Endothelial cell of umbilical vein (primary cell): Measurements from ENCODE around the gene PATL1. TPM values are rescaled to one million over a fixed set of nuclear protein-coding genes. Genes with fewer than 3 reads are reported as not detected.

Experiments used
- BruUV-seq: library from RNA; stranded (reverse); fragments of 400-500 nt; replicated peaks from 2 replicates; lab custom pipeline; 2021; lab: Mats Ljungman, UMichigan
- CTCF ChIA-PET: fragments of 300-600, 350-600 bp; sonication (Branson Sonifier 250); formaldehyde crosslinking; loops from one replicate; lab custom pipeline; 2021; ENCODE audit warnings: antibody characterized with exemption, inconsistent platforms; lab: Charles Lee
- POLR2A ChIA-PET: fragments of 300-600, 350-600 bp; sonication (Branson Sonifier 250); formaldehyde crosslinking; loops from one replicate; lab custom pipeline; 2021; ENCODE audit warnings: antibody characterized with exemption, inconsistent platforms; lab: Charles Lee
- DNase-seq: peaks from one replicate; pipeline ENCODE4 v3.0.0-alpha.2; 2011; ENCODE audit warnings: low read depth, low spot score
- FAIRE-seq: peaks from 2 replicates; lab custom pipeline; 2011; peaks lifted over from hg19 to GRCh38; lab: Jason Lieb, UNC
- H2AFZ ChIP-seq: 2 replicates; pipeline ENCODE4 v1.6.0; 2012; ENCODE audit warnings: low read depth, low read length, control low read depth, inconsistent platforms
- H3K27ac ChIP-seq: 2 replicates; pipeline ENCODE4 v1.5.1; 2011; ENCODE audit warnings: low read depth, mild to moderate bottlenecking, control low read depth, low read length, moderate library complexity; ENCODE audit not compliant: insufficient read depth
- H3K27me3 ChIP-seq, 2 experiments: 2 replicates each; pipeline versions ENCODE4 v1.6.0 to v1.6.1; 2011; ENCODE audit warnings: low read length in 2 of 2, mixed read lengths in 1 of 2; ENCODE audit not compliant: control insufficient read depth in 2 of 2, insufficient read depth in 2 of 2
- H3K36me3 ChIP-seq, 2 experiments: 2 replicates in 1 of 2; 3 replicates in 1 of 2; pipeline ENCODE4 v1.5.1; 2011; ENCODE audit warnings: low read length in 2 of 2, mild to moderate bottlenecking in 1 of 2, moderate library complexity in 1 of 2; ENCODE audit not compliant: control insufficient read depth in 2 of 2, insufficient read depth in 2 of 2; ENCODE audit errors: extremely low read depth in 1 of 2
- H3K4me1 ChIP-seq: 3 replicates; pipeline ENCODE4 v1.5.1; 2011; ENCODE audit warnings: mild to moderate bottlenecking, low read length; ENCODE audit not compliant: control insufficient read depth, insufficient read depth; ENCODE audit errors: extremely low read depth
- H3K4me2 ChIP-seq: 2 replicates; pipeline ENCODE4 v1.6.1; 2011; ENCODE audit warnings: low read length, control low read depth, mixed read lengths; ENCODE audit not compliant: insufficient read depth
- H3K4me3 ChIP-seq, 3 experiments: fragments of 200-600 bp in 1 of 3; sonication (generic), shearing (Covaris generic) in 1 of 3; replicated peaks in 1 of 3; 2 replicates each; pipeline ENCODE4 v1.5.1; 2011 to 2016; ENCODE audit warnings: control low read depth in 3 of 3, low read length in 3 of 3, mild to moderate bottlenecking in 2 of 3, inconsistent platforms in 1 of 3, low read depth in 1 of 3, moderate library complexity in 1 of 3; ENCODE audit not compliant: insufficient read depth in 1 of 3
- H3K79me2 ChIP-seq: 2 replicates; pipeline ENCODE4 v1.6.0; 2012; ENCODE audit warnings: low read length, inconsistent platforms; ENCODE audit not compliant: control insufficient read depth, insufficient read depth
- H3K9ac ChIP-seq: replicated peaks from 2 replicates; pipeline ENCODE3; 2011; ENCODE audit warnings: low read length, control low read depth; ENCODE audit not compliant: insufficient read depth; ENCODE audit errors: extremely low read depth
- H3K9me1 ChIP-seq: replicated peaks from 3 replicates; pipeline ENCODE4 v1.6.0; 2011; ENCODE audit warnings: mild to moderate bottlenecking, low read length; ENCODE audit not compliant: control insufficient read depth, insufficient read depth; ENCODE audit errors: extremely low read depth
- H3K9me3 ChIP-seq: replicated peaks from 2 replicates; pipeline ENCODE4 v1.5.1; 2012; ENCODE audit warnings: low read length, inconsistent platforms; ENCODE audit not compliant: control insufficient read depth, insufficient read depth
- H4K20me1 ChIP-seq: replicated peaks from 2 replicates; pipeline ENCODE3; 2011; ENCODE audit warnings: mild to moderate bottlenecking, low read length; ENCODE audit not compliant: control insufficient read depth, insufficient read depth; ENCODE audit errors: extremely low read depth
- CTCF ChIP-seq, 2 donors: IDR thresholded peaks; 1 replicate in 1 of 2; 2 replicates in 1 of 2; pipeline ENCODE4 v1.5.1; 2011; ENCODE audit warnings: low read length in 2 of 2, mild to moderate bottlenecking in 2 of 2, moderate library complexity in 2 of 2, control low read depth in 1 of 2, inconsistent platforms in 1 of 2, low read depth in 1 of 2; ENCODE audit not compliant: insufficient read depth in 1 of 2; ENCODE audit errors: extremely low read depth in 1 of 2
- EZH2 ChIP-seq: IDR thresholded peaks from 2 replicates; pipeline ENCODE4 v1.6.1; 2012; ENCODE audit warnings: borderline replicate concordance, low read depth, mild to moderate bottlenecking, moderate library complexity, low read length, inconsistent platforms; ENCODE audit not compliant: severe bottlenecking
- FOS ChIP-seq: IDR thresholded peaks from 2 replicates; pipeline ENCODE4 v1.6.1; 2011; ENCODE audit warnings: mild to moderate bottlenecking, low read length, moderate library complexity, borderline replicate concordance; ENCODE audit not compliant: insufficient read depth
- GATA2 ChIP-seq: IDR thresholded peaks from 2 replicates; pipeline ENCODE4 v1.7.0; 2011; ENCODE audit warnings: low read depth, mild to moderate bottlenecking, moderate library complexity, mixed read lengths, low read length; ENCODE audit not compliant: insufficient read length, insufficient read depth
- JUN ChIP-seq: IDR thresholded peaks from 2 replicates; pipeline ENCODE4 v1.6.1; 2011; ENCODE audit warnings: borderline replicate concordance, low read depth; ENCODE audit not compliant: insufficient read length, insufficient read depth
- MAX ChIP-seq: IDR thresholded peaks from 2 replicates; pipeline ENCODE4 v1.6.1; 2011; ENCODE audit not compliant: insufficient read depth, insufficient read length
- MYC ChIP-seq: IDR thresholded peaks from one replicate; pipeline ENCODE4 v1.6.1; 2011; ENCODE audit warnings: mild to moderate bottlenecking, low read depth, low read length
- POLR2A ChIP-seq: IDR thresholded peaks from 2 replicates; pipeline ENCODE4 v1.6.1; 2012; ENCODE audit warnings: low read depth, mild to moderate bottlenecking, control low read depth, low read length
- POLR2AphosphoS5 ChIP-seq: IDR thresholded peaks from 2 replicates; pipeline ENCODE4 v1.6.1; 2012; ENCODE audit warnings: low read depth, mild to moderate bottlenecking, control low read depth, low read length, moderate library complexity; ENCODE audit not compliant: insufficient read depth
- dilution Hi-C: fragments of 300-500 bp; cut with MboI; formaldehyde crosslinking; loops from one replicate; pipeline ENCODE4 v1.15.0; 2019; ENCODE audit warnings: low sequenced_read_pairs; ENCODE audit not compliant: extremely low pct_ligation_motif_present
- intact Hi-C: fragments of 100-400 bp; cut with micrococcal nuclease; formaldehyde crosslinking; loops from one replicate; pipeline ENCODE4 v1.10.0; 2022
- microRNA-seq: library from miRNA; unstranded; fragments of <30 nt; microRNA quantifications from one replicate; pipeline ENCODE4 v1.2.0, GENCODE V29; 2021; ENCODE audit warnings: borderline number of aligned reads, borderline replicate concordance
- polyA plus RNA-seq, 4 experiments: library from polyadenylated mRNA; depleted of rRNA in 3 of 4; stranded (reverse) in 3 of 4; unstranded in 1 of 4; fragments of >200 nt; gene quantifications; 2 replicates each; pipeline versions ENCODE4 v1.2.1 to v1.2.3, GENCODE V29; 2011 to 2012; ENCODE audit warnings: missing spikeins in 1 of 4
- small RNA-seq: library from RNA; depleted of rRNA; stranded (forward); fragments of <200 nt; gene quantifications from one replicate; pipeline ENCODE3, GENCODE V24; 2012; ENCODE audit warnings: low replicate concordance, low read depth; ENCODE audit not compliant: insufficient read depth, insufficient read length
- total RNA-seq: library from RNA; stranded (reverse); gene quantifications from 2 replicates; pipeline ENCODE4 v1.2.3, GENCODE V29; 2021

PATL1 gene
- total and polyA plus RNA-seq, 2 donors (not counting 3 experiments of a cell fraction or from before 2014, with no cell fraction given), result 33.7 to 38.8 TPM

- ChIA-PET CTCF (interaction anchor here (1.3 kb wide), 1 partner anchor 10 kb away, joined by 3 read pairs; no protein-coding TSS in a partner anchor), POLR2A (no interaction called here)
- Histone ChIP-seq H3K9me1 (no peaks in the 10 kb centered on the region), H3K4me2 (no peak overlapping the region), H3K4me3 (no peak overlapping the region), H3K9me3 (no peaks in the 10 kb centered on the region), H3K27me3 (no peaks in the 10 kb centered on the region), H3K79me2 (no peaks in the 10 kb centered on the region), H3K9ac (no peak overlapping the region), H3K27ac (no peak overlapping the region), H3K36me3 (peaks cover 35 to 49% of the 10 kb centered on the region in 2 experiments), H2AFZ (no peak overlapping the region), H4K20me1 (no peaks in the 10 kb centered on the region), H3K4me1 (no peaks in the 10 kb centered on the region)
- BruUV-seq, result no TSS peak
- intact Hi-C loops (loop anchor here (10.0 kb wide), 1 partner anchor 56 kb away; no protein-coding TSS in a partner anchor), dilution Hi-C loops (no loop called here)
- no peak for DNase-seq
- TF ChIP-seq CTCF (IDR thresholded peaks at IDR 0.05; ENCODE audit: extremely low read depth in 1 of 2, insufficient read depth in 1 of 2, low read depth in 1 of 2, low read length in 2 of 2) (no peak), FOS (no peak), POLR2A (no peak), JUN (no peak), EZH2 (no peak), GATA2 (no peak), MAX (no peak), MYC (no peak), POLR2AphosphoS5 (no peak)
- no peak for FAIRE-seq
Measured at GRCh38 chr11:59598961-59599360, 69.9 kb downstream of the PATL1 start.

Small RNA genes lying within 50 kb of the gene (microRNA-seq; reads per million reads assigned to microRNA genes)
- gene MIR3162, result not detected

Small RNA genes lying within 50 kb of the gene (small RNA-seq; reads per million reads assigned to genes)
- gene MIR3162, result not detected

Other genes starting within 250 kb of the PATL1 start
- not detected in 2 replicates for gene OR5A2, start 242.6 kb downstream of the PATL1 start, total RNA-seq
- gene OR5A2, start 242.6 kb downstream of the PATL1 start, polyA plus RNA-seq, result not detected in 2 replicates
- gene OR5A1, start 232.6 kb downstream of the PATL1 start, total RNA-seq, result not detected in 2 replicates
- not detected in 2 replicates for gene OR5A1, start 232.6 kb downstream of the PATL1 start, polyA plus RNA-seq
- not detected in 2 replicates for gene OR4D6, start 212.1 kb downstream of the PATL1 start, total RNA-seq
- gene OR4D6, start 212.1 kb downstream of the PATL1 start, polyA plus RNA-seq, result not detected in 2 replicates
- not detected in 2 replicates for gene OR4D10, start 195.7 kb downstream of the PATL1 start, total RNA-seq
- not detected in 2 replicates for gene OR4D10, start 195.7 kb downstream of the PATL1 start, polyA plus RNA-seq
- not detected in 2 replicates for gene OR4D11, start 165.5 kb downstream of the PATL1 start, total RNA-seq
- not detected in 2 replicates for gene OR4D11, start 165.5 kb downstream of the PATL1 start, polyA plus RNA-seq
- not detected in 2 replicates for gene OR4D9, start 157.5 kb downstream of the PATL1 start, total RNA-seq
- not detected in 2 replicates for gene OR4D9, start 157.5 kb downstream of the PATL1 start, polyA plus RNA-seq
- gene OSBP, start 53.3 kb downstream of the PATL1 start, total RNA-seq, result 37.5 and 37.9 TPM in 2 replicates
- gene OSBP, start 53.3 kb downstream of the PATL1 start, polyA plus RNA-seq, result 10.9 and 14.2 TPM in 2 replicates
- gene OR10V1, start 44.8 kb upstream of the PATL1 start, total RNA-seq, result not detected in 2 replicates
- gene OR10V1, start 44.8 kb upstream of the PATL1 start, polyA plus RNA-seq, result not detected in 2 replicates
- gene STX3, start 86.3 kb upstream of the PATL1 start, total RNA-seq, result 45.5 and 49.7 TPM in 2 replicates
- gene STX3, start 86.3 kb upstream of the PATL1 start, polyA plus RNA-seq, result 38.0 and 40.3 TPM in 2 replicates
- gene MRPL16, start 141.7 kb upstream of the PATL1 start, total RNA-seq, result 60.3 and 63.9 TPM in 2 replicates
- 60.9 and 84.0 TPM in 2 replicates for gene MRPL16, start 141.7 kb upstream of the PATL1 start, polyA plus RNA-seq
- not detected in 2 replicates for gene CBLIF, start 176.5 kb upstream of the PATL1 start, total RNA-seq
- not detected in 2 replicates for gene CBLIF, start 176.5 kb upstream of the PATL1 start, polyA plus RNA-seq
- not detected in 2 replicates for gene TCN1, start 197.4 kb upstream of the PATL1 start, total RNA-seq
- gene TCN1, start 197.4 kb upstream of the PATL1 start, polyA plus RNA-seq, result not detected in 2 replicates
- not detected in 2 replicates for gene OOSP3, start 209.7 kb upstream of the PATL1 start, total RNA-seq
- gene OOSP3, start 209.7 kb upstream of the PATL1 start, polyA plus RNA-seq, result not detected in 2 replicates